ENCODE data around the gene LSAMP. TPM values are rescaled to one million over a fixed set of nuclear protein-coding genes. Genes with fewer than 3 reads are reported as not detected.

LSAMP gene
- polyA plus RNA-seq, 3 donors: 12.4 to 12.8 (median 12.5) TPM

GRCh38 chr3:116442331-116443021 lies 2.8 kb downstream of the LSAMP start:
- no peak for DNase-seq

- no peak for DNase-seq
Measured at GRCh38 chr3:116441652-116442051, 3.6 kb downstream of the LSAMP start.

GRCh38 chr3:116440196-116440595 lies 5.1 kb downstream of the LSAMP start:
- no peak for DNase-seq

GRCh38 chr3:116433552-116433951 lies 11.7 kb downstream of the LSAMP start:
- no peak for DNase-seq

GRCh38 chr3:116432795-116433194 lies 12.5 kb downstream of the LSAMP start:
- no peak for DNase-seq

- no peak for DNase-seq
Measured at GRCh38 chr3:116429479-116430269, 15.6 kb downstream of the LSAMP start.

GRCh38 chr3:116426036-116426435 lies 19.3 kb downstream of the LSAMP start:
- no peak for DNase-seq

GRCh38 chr3:116425126-116425525 lies 20.2 kb downstream of the LSAMP start:
- DNase-seq: no peak

- no peak for DNase-seq
Measured at GRCh38 chr3:116423945-116424344, 21.3 kb downstream of the LSAMP start.

GRCh38 chr3:116423374-116423773 lies 21.9 kb downstream of the LSAMP start:
- DNase-seq: no peak

- no peak for DNase-seq
Measured at GRCh38 chr3:116417151-116417550, 28.1 kb downstream of the LSAMP start.

- DNase-seq: no peak
Measured at GRCh38 chr3:116413319-116413718, 32.0 kb downstream of the LSAMP start.

GRCh38 chr3:116408473-116408872 lies 36.8 kb downstream of the LSAMP start:
- no peak for DNase-seq

GRCh38 chr3:116405231-116405630 lies 40.1 kb downstream of the LSAMP start:
- DNase-seq: no peak

GRCh38 chr3:116399701-116400226 lies 45.5 kb downstream of the LSAMP start:
- DNase-seq: no peak

- peak; percentile 35 for DNase-seq
Measured at GRCh38 chr3:116394365-116394764, 50.9 kb downstream of the LSAMP start.

- DNase-seq: no peak
Measured at GRCh38 chr3:116393199-116393598, 52.1 kb downstream of the LSAMP start.

- DNase-seq: no peak
Measured at GRCh38 chr3:116392291-116392690, 53.0 kb downstream of the LSAMP start.

- DNase-seq: no peak
Measured at GRCh38 chr3:116391296-116392201, 53.7 kb downstream of the LSAMP start.

- DNase-seq: no peak
Measured at GRCh38 chr3:116390318-116390717, 55.0 kb downstream of the LSAMP start.

- DNase-seq: no peak
Measured at GRCh38 chr3:116388867-116389385, 56.4 kb downstream of the LSAMP start.

GRCh38 chr3:116386168-116386567 lies 59.1 kb downstream of the LSAMP start:
- no peak for DNase-seq
